Activated CD4-positive, alpha-beta T cell treated with anti-CD3 and anti-CD28 coated beads, Interleukin-2, amount 10 ng/mL, durations not matched to agents 24 days and 14 days (primary cell): Measurements from ENCODE around the gene TIAL1. TPM values are rescaled to one million over a fixed set of nuclear protein-coding genes. Genes with fewer than 3 reads are reported as not detected.
"Not testable (repeated sequence)": the region's sequence is repeated elsewhere in the genome, so short reads cannot be mapped to it uniquely, and the experiment has no call there.

ENCODE experiments used
- DNase-seq: peaks from one replicate; pipeline ENCODE4 v3.0.0; 2022
- H3K27ac Mint-ChIP-seq: one replicate; pipeline ENCODE4 v1.8.0; 2022; ENCODE audit warnings: mild to moderate bottlenecking, mixed read lengths
- H3K27me3 Mint-ChIP-seq: one replicate; pipeline ENCODE4 v1.8.0; 2022; ENCODE audit warnings: mixed read lengths
- H3K36me3 Mint-ChIP-seq: one replicate; pipeline ENCODE4 v1.8.0; 2022; ENCODE audit warnings: low read depth, mild to moderate bottlenecking, mixed read lengths
- H3K4me1 Mint-ChIP-seq: one replicate; pipeline ENCODE4 v1.8.0; 2021; ENCODE audit warnings: mixed read lengths
- H3K4me3 Mint-ChIP-seq: one replicate; pipeline ENCODE4 v1.8.0; 2022; ENCODE audit warnings: mild to moderate bottlenecking, moderate library complexity, mixed read lengths
- H3K9me3 Mint-ChIP-seq: one replicate; pipeline ENCODE4 v1.8.0; 2021; ENCODE audit warnings: mixed read lengths
- intact Hi-C: fragments of 100-400 bp; cut with micrococcal nuclease; formaldehyde crosslinking; loops from one replicate; pipeline ENCODE4 v1.15.1; 2023
- total RNA-seq: library from RNA; stranded (reverse); gene quantifications from 2 replicates; pipeline ENCODE4 v1.2.3, GENCODE V29; 2022

Gene TIAL1
- total RNA-seq, 1 donor from 2014 or later, result 218 TPM

DNA sequence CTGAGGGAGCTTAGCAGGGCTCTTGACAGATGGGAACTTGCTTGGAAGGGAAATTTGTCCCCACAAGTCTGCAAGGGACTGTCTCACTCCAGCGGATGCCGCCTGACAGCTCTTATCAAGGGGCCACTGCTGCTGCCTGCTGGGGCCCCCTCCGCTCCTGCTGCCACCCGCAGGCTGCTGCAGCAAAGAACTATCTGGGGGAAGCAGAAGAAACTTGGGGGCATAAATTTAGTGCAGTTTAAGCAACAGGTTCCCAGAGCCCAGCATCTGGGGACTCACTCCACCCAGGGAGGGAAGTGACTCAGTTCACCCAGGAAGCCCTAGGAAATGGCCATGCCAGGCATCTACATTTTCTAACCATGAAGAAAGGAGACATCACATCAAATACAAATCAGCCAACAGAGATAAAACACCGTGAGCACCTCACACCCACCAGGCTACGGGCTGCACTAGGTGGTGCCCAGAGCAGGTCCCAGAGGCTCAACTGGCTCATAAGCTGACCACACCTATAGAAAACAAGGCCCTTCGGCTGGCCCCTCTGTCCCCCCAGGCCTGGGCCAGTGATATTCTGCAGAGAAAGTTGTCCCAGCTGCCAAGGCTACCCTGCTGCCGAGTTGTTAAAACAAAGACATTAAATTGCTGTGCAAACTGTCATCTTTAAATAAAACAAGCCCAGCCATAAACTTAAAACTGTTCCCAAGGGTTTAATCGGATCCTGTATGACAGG is 58.0 kb downstream of the TIAL1 start:
- DNase-seq, result peak; percentile 79
- Mint-ChIP-seq H3K27me3 (no peaks in the 10 kb centered on the region), H3K4me1 (peaks cover 59% of the 10 kb centered on the region), H3K36me3 (peaks cover 28% of the 10 kb centered on the region), H3K9me3 (no peaks in the 10 kb centered on the region), H3K27ac (peak overlapping the region; percentile 59), H3K4me3 (peak overlapping the region; percentile 73)
- intact Hi-C loops, result loop anchor here (10.0 kb wide), 1 partner anchor 186 kb away; the partner anchor contains the start of gene INPP5F

DNA sequence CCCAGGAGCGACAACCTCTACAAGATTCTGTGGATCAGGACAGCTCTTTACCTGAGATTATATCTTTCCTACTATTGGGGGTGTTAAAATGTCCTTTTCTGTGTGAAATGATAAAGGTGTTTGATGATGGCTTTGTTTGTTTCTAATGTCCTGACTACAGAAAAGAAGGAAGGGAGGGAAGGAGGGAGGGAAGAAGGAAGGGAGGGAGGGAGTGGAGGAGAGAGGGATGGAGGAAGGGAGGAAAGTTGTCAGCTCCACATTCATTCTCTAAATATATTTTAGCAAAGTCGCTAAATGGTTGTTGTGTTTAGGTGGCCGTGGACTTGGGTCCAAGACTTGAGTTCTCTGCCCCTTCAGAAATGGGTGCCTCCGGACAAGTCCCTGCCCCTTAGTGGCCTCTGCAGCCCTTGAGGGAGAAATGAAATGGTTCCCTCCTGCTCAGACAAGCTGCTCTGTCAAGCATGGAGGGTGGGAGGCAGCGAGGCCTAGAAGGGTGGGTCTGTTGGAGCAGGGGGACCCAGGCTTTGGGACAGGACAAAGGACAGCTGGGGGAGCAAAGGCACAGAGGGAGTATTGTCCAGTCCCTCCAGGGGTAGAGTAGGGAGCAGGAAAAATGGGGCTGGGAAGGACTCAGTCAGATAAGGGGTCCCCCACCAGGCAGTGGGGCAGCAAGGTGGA is 58.7 kb downstream of the TIAL1 start:
- peak overlapping the region; percentile 73 for H3K4me3 Mint-ChIP-seq
- H3K9me3 Mint-ChIP-seq, result no peaks in the 10 kb centered on the region
- DNase-seq, result no peak
- intact Hi-C loops, result loop anchor here (10.0 kb wide), 1 partner anchor 187 kb away; the partner anchor contains the start of gene INPP5F
- H3K27me3 Mint-ChIP-seq, result no peaks in the 10 kb centered on the region
- peak overlapping the region; percentile 59 for H3K27ac Mint-ChIP-seq
- peaks cover 31% of the 10 kb centered on the region for H3K36me3 Mint-ChIP-seq
- H3K4me1 Mint-ChIP-seq, result peaks cover 60% of the 10 kb centered on the region

DNA sequence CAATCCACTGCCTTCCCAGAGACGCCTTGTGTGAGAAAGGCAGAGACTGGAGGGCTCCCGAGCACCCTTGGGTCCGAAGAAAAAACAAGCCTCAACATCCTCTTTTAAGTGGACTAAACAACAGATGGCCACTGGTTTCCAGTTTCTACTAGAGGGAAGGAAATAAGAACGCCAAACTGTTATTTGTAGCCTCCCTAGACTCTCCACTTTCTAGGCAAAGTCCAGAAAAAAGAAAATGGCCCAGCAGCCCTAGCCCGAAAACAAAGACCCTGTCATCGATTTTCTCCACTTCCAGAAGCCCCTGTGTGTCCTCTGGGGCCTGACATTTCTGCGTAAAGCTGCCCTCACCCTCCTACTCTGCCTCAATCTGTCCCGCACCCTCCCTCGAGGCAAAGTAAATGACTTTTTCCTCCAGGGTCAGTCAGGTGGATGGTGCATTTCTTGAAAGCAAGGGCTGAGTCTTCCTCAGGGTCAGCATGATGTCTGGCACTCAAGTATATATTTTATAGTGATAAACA is 60.2 kb downstream of the TIAL1 start:
- intact Hi-C loops, result loop anchor here (10.0 kb wide), 1 partner anchor 188 kb away; the partner anchor contains the start of gene INPP5F
- Mint-ChIP-seq H3K4me3 (peak overlapping the region; percentile 73), H3K9me3 (no peaks in the 10 kb centered on the region), H3K27ac (peak overlapping the region; percentile 66), H3K4me1 (peaks cover 68% of the 10 kb centered on the region), H3K27me3 (no peaks in the 10 kb centered on the region), H3K36me3 (peaks cover 38% of the 10 kb centered on the region)
- DNase-seq, result no peak

DNA sequence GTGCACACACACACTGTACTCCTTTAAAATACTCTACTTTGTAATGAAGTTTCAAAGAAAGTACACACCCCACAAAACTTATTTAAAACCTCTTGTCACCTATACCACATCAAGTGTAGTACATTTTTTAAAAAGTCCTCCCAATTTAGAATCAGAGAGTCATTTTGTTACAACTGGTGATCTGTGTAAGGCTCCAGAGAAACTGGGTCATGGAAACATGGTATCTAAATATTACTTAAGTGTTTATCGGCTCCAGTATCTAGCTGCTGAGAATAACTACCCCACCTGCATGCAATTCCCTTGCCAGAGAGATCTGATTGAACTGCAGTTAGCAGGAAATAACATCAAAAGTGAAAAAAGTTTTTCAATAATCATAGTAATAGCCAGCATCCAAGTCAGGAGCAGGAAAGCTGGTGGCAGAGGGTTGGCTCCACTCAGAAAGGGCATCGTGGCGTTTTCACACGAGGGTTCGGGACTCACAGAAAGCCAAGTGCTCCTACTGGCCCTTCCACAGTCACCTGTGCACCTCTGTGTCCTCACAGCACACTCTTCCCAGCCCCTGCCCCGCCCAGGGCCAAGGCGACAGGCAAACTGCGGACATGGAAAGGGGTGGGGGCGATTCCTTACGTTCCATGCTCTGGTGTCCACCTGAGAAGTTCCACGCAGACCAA is 60.8 kb downstream of the TIAL1 start:
- H3K27me3 Mint-ChIP-seq, result no peaks in the 10 kb centered on the region
- peaks cover 70% of the 10 kb centered on the region for H3K4me1 Mint-ChIP-seq
- intact Hi-C loops, result loop anchor here (1.0 to 10.0 kb wide), 2 partner anchors 20 to 189 kb away; partner anchors contain the start of gene INPP5F
- no peak for DNase-seq
- no peaks in the 10 kb centered on the region for H3K9me3 Mint-ChIP-seq
- H3K27ac Mint-ChIP-seq, result peak overlapping the region; percentile 66
- peak overlapping the region; percentile 27 for H3K4me3 Mint-ChIP-seq
- peaks cover 39% of the 10 kb centered on the region for H3K36me3 Mint-ChIP-seq

DNA sequence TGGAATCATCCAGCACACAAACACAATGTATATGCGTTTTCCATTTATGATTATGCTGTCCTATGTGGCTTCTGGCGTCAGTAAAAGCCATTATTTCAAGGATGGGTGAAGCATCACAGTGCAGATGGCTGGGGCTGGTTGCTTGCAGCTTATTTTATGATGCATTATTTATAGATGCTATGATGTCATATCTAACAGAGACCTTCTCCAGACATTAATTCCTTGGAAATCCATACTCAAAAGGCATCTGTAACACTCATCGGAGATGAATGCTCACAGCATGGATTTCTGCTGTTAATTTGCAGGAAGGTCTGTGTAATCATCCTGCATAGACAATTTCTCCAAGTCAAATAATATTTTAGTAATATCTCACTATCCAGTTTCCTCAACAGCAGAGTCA is 61.5 kb downstream of the TIAL1 start:
- intact Hi-C loops, result loop anchor here (1.0 to 10.0 kb wide), 2 partner anchors 19 to 189 kb away; partner anchors contain the start of gene INPP5F
- H3K4me1 Mint-ChIP-seq, result peaks cover 67% of the 10 kb centered on the region
- no peak for DNase-seq
- no peaks in the 10 kb centered on the region for H3K27me3 Mint-ChIP-seq
- peak overlapping the region; percentile 27 for H3K4me3 Mint-ChIP-seq
- peaks cover 37% of the 10 kb centered on the region for H3K36me3 Mint-ChIP-seq
- peak overlapping the region; percentile 66 for H3K27ac Mint-ChIP-seq
- no peaks in the 10 kb centered on the region for H3K9me3 Mint-ChIP-seq

DNA sequence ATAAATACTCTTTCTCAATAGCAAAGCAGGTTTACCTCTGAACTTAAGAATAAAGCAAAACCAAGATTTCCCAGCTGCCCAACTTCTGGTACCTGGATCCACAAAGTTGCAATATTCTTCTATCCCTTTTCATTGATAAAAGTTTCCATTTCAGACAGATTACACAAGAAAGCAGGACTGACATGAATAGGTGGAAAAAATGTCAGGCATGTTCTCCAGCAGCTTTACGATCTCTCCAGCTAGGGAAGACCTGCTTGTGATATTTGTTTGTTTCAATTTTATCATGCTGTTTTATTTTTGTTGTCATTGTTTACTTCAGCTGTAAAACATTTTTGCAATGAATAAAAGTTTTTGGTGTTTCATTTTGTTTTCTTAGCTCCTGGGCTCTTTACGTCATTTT is 63.3 kb downstream of the TIAL1 start:
- intact Hi-C loops, result loop anchor here (10.0 kb wide), 1 partner anchor 191 kb away; the partner anchor contains the start of gene INPP5F
- Mint-ChIP-seq H3K27ac (no peak overlapping the region), H3K27me3 (no peaks in the 10 kb centered on the region), H3K36me3 (peaks cover 37% of the 10 kb centered on the region), H3K4me1 (peaks cover 55% of the 10 kb centered on the region), H3K4me3 (no peak overlapping the region), H3K9me3 (no peaks in the 10 kb centered on the region)
- no peak for DNase-seq

DNA sequence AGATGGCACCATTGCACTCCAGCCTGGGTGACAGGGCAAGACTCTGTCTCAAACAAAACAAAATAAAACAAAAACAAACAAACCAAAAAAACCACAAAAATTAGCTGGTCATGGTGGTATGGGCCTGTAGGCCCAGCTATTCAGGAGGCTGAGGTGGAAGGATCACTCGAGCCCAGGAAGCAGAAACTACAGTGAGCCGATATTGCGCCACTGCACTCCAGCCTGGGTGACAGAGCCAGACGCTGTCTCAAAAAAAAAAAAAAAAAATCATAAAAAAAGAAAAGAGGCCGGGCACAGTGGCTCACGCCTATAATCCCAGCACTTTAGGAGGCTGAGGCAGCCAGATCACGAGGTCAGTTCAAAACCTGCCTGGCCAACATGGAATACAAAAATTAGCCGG is 64.0 kb downstream of the TIAL1 start:
- H3K27me3 Mint-ChIP-seq, DNase-seq, H3K4me3 Mint-ChIP-seq, H3K9me3 Mint-ChIP-seq, H3K27ac Mint-ChIP-seq: not testable (repeated sequence)
- intact Hi-C loops, result loop anchor here (10.0 kb wide), 1 partner anchor 192 kb away; the partner anchor contains the start of gene INPP5F
- peaks cover 49% of the 10 kb centered on the region for H3K4me1 Mint-ChIP-seq
- peaks cover 39% of the 10 kb centered on the region for H3K36me3 Mint-ChIP-seq

DNA sequence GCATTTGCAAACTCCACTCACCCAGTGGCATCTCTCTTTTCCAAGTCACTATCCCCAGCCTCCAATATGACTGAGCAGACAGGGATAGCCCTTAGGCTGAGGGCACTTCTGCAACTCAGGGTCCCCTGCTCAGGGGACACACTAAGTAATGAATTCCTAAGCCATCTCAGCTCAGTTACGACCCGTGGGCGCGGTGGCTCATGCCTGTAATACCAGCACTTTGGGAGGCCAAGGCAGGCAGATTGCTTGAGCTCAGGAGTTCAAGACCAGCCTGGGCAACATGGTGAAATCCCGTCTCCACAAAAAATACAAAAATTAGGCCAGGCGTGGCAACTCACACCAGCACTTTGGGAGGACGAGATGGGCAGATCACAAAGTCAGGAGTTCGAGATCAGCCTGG is 64.5 kb downstream of the TIAL1 start:
- H3K36me3 Mint-ChIP-seq, result peaks cover 40% of the 10 kb centered on the region
- H3K27me3 Mint-ChIP-seq, DNase-seq, H3K9me3 Mint-ChIP-seq, H3K27ac Mint-ChIP-seq: not testable (repeated sequence)
- peak overlapping the region; percentile 28 for H3K4me3 Mint-ChIP-seq
- peaks cover 45% of the 10 kb centered on the region for H3K4me1 Mint-ChIP-seq
- intact Hi-C loops, result loop anchor here (10.0 kb wide), 1 partner anchor 193 kb away; the partner anchor contains the start of gene INPP5F

DNA sequence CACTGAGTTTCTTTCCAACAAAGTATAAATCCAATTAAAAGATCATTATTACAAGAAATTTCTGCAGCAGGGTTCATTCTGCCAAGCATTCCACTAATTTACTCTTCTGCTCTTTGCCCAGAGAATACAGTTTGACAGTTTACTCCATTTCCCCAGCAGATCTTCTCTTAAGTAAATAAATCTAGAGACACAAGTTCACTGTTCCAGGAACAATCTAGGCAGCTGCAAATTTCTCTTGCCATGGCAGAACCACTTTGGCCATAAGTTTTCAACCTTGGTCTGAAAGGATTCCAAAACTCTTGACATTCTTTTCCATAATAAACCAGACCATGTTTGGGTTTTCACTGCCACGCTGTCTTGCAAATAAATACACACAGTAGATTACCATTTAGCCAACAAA is 65.7 kb downstream of the TIAL1 start:
- Mint-ChIP-seq H3K9me3 (no peaks in the 10 kb centered on the region), H3K36me3 (peaks cover 43% of the 10 kb centered on the region), H3K27me3 (no peaks in the 10 kb centered on the region), H3K4me1 (peaks cover 40% of the 10 kb centered on the region), H3K27ac (no peak overlapping the region), H3K4me3 (no peak overlapping the region)
- intact Hi-C loops, result loop anchor here (10.0 kb wide), 1 partner anchor 194 kb away; the partner anchor contains the start of gene INPP5F
- no peak for DNase-seq

DNA sequence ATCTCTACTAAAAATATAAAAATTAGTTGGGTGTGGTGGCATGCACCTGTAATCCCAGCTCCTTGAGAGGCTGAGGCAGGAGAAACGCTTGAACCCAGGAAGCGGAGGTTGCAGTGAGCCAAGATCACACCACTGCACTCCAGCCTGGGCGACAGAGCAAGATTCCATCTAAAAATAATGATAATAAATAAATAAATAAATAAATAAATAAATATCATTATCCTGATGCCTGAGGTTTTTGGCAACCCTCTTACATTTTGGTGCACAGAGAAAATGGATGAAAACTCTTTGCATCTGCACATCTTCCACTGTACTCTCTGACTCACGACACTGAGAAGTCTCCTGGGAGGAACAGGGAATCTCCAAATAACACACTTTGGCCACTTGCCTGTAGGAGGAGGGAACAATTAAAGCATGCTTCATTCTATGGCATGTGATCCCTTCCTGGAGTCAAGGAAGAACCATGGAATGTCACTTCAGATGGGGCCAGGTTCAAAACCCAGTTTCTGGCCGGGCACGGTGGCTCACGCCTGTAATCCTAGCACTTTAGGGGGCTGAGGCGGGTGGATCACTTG is 68.0 kb downstream of the TIAL1 start:
- H3K9me3 Mint-ChIP-seq, H3K27me3 Mint-ChIP-seq, H3K4me3 Mint-ChIP-seq, DNase-seq, intact Hi-C loops: not testable (repeated sequence)
- peaks cover 51% of the 10 kb centered on the region for H3K36me3 Mint-ChIP-seq
- H3K27ac Mint-ChIP-seq, result peak overlapping the region; percentile 20
- peaks cover 34% of the 10 kb centered on the region for H3K4me1 Mint-ChIP-seq

DNA sequence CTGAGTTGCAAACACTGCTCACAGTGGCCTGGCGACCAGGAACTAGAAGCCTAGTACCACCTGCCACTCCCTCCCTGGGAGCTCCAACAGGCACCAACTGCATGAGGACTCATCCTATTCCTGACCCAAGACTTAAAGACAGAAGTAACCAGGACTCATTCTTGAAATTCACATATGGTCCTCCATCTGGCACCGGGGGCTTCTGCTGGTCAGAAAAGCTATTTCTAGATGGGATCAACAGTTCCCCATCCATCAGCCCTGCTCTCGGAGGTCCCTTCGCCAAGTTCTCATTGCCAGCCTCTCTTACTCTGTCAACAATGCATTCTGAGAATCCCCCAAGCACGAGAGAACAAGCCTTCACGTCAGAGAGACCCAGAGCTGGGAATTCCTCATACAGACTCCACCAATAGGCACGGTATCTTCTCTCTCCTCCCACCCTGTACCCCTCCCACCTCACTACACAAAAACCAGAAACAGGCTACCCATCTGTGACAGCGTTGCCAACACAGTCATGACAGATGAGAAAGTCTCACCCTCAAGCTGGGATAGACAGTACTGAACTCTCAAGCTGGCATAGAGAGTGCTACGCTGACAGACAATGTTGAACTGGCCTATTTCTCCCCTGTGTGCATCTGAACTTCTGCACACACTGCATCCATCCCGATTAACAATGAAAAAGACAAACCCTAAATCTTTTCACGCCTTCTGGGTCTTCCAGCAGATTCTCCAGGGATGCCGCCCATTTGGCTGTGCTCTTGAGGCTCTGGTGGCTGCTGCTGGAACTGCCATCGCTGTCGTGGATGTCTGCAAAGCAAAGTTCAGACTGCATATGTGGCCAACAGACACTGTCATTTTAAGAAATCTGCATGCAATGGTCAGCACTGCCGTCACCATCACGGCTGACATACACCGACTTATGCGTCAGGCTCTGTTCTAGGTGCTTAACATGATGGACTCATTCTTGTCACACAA is 69.9 kb downstream of the TIAL1 start:
- Mint-ChIP-seq H3K4me1 (peaks cover 27% of the 10 kb centered on the region), H3K27ac (peak overlapping the region; percentile 17), H3K36me3 (peaks cover 59% of the 10 kb centered on the region), H3K9me3 (no peaks in the 10 kb centered on the region), H3K4me3 (no peak overlapping the region), H3K27me3 (no peaks in the 10 kb centered on the region)
- DNase-seq, result no peak
- intact Hi-C loops, result no loop called here

DNA sequence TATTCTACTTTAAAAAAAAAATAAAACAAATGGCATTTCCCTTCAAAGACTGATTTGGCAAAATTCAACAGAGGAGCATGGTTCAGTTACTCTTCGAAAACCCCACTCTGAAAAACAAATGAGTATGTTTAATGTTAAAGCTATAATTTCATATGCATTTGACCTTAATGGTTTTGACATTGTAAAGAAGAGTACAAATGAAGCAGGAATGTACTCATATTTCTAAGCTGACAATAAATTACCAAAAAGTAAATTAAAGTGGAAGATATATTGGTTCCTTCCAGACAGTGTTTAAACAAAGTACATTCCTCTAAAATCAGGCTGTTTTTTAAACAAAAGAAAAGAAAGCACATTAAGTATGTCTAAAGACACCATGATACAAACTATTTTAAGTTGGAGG is 70.6 kb downstream of the TIAL1 start:
- no peak for DNase-seq
- no peak overlapping the region for H3K4me3 Mint-ChIP-seq
- H3K4me1 Mint-ChIP-seq, result peaks cover 21% of the 10 kb centered on the region
- H3K36me3 Mint-ChIP-seq, result peaks cover 62% of the 10 kb centered on the region
- H3K27ac Mint-ChIP-seq, result no peak overlapping the region
- no peaks in the 10 kb centered on the region for H3K9me3 Mint-ChIP-seq
- intact Hi-C loops, result no loop called here
- H3K27me3 Mint-ChIP-seq, result no peaks in the 10 kb centered on the region
